A204.1 (cell line): Measurements from ENCODE around the gene IGSF11.
A peak's percentile ranks its signal among the peaks of the same experiment; 100 is the strongest.
"Not testable (repeated sequence)": the region's sequence is repeated elsewhere in the genome, so short reads cannot be mapped to it uniquely, and the experiment has no call there.

Experiments
- FAIRE-seq: peaks from 2 replicates; lab custom pipeline; 2012; peaks lifted over from hg19 to GRCh38; lab: Jason Lieb, UNC

IGSF11 gene

DNA sequence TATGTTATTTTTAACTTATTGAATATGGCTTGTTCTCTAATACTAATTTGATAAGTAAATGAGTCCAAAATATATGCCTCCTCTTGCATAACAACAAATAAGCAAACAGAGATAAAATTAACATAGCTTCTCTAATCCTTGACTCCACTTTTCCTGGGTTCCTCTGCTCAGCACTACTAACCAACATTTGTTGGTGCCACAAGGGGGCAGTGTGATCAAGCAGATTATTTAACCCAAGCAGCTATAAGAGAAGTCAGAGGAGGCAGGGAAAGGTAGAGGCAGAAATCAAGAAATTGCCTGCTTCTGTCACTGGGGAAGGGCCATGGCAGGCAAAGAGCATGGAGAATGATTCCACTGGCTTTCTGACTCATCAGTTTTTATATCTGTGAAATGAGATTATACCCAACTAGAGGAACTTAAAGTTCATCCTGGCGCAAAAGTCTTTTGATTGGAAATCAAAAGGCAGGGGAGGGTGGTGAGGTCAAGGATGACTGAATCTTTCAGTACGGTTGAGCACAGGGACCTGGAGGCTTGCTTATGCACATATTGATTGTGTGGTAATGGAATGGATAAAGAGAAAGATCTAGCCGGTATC lies 152.2 kb downstream of the IGSF11 start:
- peak; percentile 59 for FAIRE-seq

DNA sequence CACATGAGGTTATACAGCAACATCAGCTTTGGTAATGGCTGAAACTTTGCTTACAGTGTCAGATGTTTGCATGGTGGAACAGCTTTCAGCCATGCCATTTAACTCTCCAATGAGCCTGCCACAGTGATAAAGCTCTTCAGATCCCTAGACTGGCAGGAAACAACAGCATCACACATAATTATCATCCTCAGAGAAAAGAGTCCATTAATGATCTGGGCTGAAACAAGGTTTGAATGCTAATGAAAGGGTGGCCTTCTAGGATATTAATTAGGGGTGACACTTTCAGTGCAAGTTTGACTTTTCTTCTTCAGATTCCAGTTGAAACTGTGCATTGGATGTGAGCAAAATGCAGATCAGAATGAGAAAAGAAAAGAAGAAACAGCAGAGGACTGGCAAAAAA lies 166.6 kb downstream of the IGSF11 start:
- no peak for FAIRE-seq

DNA sequence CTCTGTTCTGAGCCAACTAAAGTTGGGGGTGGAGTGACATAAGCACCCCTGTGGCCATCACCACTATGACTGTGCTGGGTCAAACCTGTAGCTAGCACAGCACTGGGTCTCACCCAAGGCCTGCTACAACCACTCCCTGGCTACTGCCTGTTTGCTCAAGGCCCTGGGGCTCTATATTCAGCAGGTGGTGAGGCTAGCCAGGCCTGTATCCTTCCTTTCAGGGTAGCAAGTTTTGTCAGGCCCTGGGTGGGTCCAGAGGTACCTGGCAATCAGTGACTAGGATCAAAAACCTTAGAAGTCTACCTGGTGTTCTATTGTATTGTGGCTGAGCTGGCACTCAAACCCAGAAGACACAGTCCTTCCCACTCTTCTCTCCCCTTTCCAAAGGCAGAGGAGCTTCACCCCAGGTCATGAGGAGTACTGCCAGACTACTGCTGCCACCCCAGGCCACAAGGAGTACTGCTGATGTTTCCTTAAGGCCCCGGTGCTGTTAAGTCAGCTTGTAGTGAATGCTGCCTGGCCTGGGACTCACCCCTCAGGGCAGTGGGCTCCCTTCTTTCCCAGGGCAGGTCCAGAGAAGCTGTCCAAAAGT lies 170.8 kb downstream of the IGSF11 start:
- no peak for FAIRE-seq

DNA sequence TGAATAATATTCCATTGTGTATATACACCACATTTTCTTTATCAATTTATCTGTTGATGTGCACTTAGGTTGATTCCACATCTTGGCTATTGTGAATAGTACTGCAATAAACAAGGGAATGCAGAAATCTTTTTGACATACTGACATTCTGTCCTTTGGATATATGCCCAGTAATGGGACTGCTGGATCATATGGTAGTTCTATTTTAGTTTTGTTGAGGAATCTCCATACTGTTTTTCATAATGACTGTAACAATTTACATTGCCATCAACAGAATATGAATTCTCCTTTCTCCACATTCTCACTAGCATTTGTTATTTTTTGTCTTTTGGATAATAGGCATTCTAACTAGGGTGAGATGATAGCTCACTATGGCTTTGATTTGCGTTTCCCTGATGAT lies 174.7 kb downstream of the IGSF11 start:
- no peak for FAIRE-seq

DNA sequence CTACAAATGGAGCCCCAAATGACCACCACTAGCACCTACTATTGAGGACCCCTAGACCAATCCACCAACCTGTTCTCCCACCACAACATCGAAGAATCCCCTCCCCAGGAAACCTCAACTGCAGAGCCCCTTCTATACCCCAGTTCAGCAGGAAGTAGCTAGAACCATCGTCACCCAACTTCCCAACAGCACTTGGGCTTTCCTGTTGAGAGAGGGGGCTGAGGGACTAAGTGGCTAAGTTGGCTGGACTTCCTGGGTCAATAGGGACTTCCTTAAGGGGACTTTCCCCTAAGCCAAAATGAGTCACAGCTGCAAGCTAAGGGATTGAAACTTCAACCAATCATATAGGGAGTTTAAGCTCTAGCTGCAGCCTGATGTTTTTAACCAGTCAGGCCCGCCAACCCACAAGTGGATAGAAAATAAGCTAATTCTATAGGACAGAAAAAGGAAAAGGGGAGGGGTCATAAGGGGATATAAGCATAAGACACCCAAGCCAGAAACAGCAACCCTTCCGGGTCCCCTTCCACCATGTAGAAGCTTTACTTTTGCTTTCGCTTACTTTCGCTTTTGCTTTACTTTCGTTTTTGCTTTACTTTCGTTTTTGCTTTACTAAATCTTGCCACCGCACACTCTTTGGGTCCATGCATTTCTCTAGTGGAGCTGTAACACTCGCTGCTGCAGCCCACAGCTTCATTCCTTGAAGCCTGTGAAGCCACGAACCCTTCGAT lies 183.0 kb downstream of the IGSF11 start:
- not testable (repeated sequence) for FAIRE-seq

DNA sequence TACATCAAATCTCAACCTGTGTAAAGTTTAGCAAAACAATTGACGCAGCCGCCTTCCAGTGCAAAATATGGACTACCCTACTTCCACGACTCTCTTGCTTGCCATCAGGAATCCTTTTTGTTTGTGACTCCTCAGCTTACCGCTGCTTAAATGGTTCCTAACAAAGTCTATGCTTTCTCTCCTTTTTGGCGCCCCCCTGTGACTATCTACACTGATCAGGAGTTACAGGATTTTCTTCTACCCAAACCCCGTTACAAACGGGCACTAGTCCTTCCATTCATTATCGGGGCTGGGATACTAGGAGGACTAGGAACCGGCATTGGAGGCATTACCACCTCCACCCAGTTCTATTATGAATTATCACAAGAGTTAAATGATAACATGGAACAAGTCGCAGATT lies 184.0 kb downstream of the IGSF11 start:
- no peak for FAIRE-seq
